GM23338 (cell line): ENCODE measurements around the gene SULF2. TPM values are rescaled to one million over a fixed set of nuclear protein-coding genes. Genes with fewer than 3 reads are reported as not detected.

Source experiments
- CREB1 ChIP-seq: fragments of 250-450 bp; sonication (Bioruptor Pico); IDR thresholded peaks from 2 replicates; pipeline ENCODE4 v1.5.0; 2020; ENCODE audit warnings: low read depth, mild to moderate bottlenecking, moderate library complexity
- EZH2 ChIP-seq: fragments of 200-600 bp; sonication (generic); IDR thresholded peaks from one replicate; pipeline ENCODE4 v1.8.0; 2017; ENCODE audit warnings: antibody characterized with exemption, mild to moderate bottlenecking, low read depth; ENCODE audit not compliant: unreplicated experiment
- JUNB ChIP-seq: IDR thresholded peaks from one replicate; pipeline ENCODE4 v1.6.1; 2016; ENCODE audit warnings: antibody characterized with exemption; ENCODE audit not compliant: unreplicated experiment
- REST ChIP-seq: IDR thresholded peaks from one replicate; pipeline ENCODE4 v1.6.1; 2018; ENCODE audit warnings: antibody characterized with exemption; ENCODE audit not compliant: unreplicated experiment
- ZNF114 ChIP-seq: fragments of 250-450 bp; sonication (Bioruptor Pico); IDR thresholded peaks from 2 replicates; pipeline ENCODE4 v1.5.0; 2020; ENCODE audit warnings: mild to moderate bottlenecking, moderate library complexity
- ZNF462 ChIP-seq: fragments of 250-450 bp; sonication (Bioruptor Pico); IDR thresholded peaks from 2 replicates; pipeline ENCODE4 v1.5.0; 2020; ENCODE audit warnings: mild to moderate bottlenecking, moderate library complexity
- polyA plus RNA-seq: library from polyadenylated mRNA; unstranded; fragments of >200 nt; fragmentation: Nextera tagmentation; extraction: Ambion mirVana; gene quantifications from 2 replicates; pipeline ENCODE4 v1.2.1, GENCODE V29; 2016
- total RNA-seq: library from RNA; depleted of rRNA; stranded (reverse); fragments of >200 nt; shearing (Covaris generic); gene quantifications from 2 replicates; pipeline ENCODE4 v1.2.3, GENCODE V29; 2014

Gene SULF2
- total and polyA plus RNA-seq, 2 experiments from 2014 or later, result 9.5 to 20.7 TPM

GRCh38 chr20:47676912-47677634 is 108.2 kb downstream of the SULF2 start (continued):
- no peak for TF ChIP-seq ZNF462 (CRISPR knock-in tag)
- no peak for TF ChIP-seq JUNB
- TF ChIP-seq EZH2, result no peak
- TF ChIP-seq ZNF114 (CRISPR knock-in tag), result no peak
- TF ChIP-seq CREB1 (CRISPR knock-in tag), result no peak
- no peak for TF ChIP-seq REST
